Cardiac muscle cell (in vitro differentiated cells and primary cell): Measurements from ENCODE around the gene SMIM10L1. TPM values are rescaled to one million over a fixed set of nuclear protein-coding genes. Genes with fewer than 3 reads are reported as not detected.
A peak's percentile ranks its signal among the peaks of the same experiment; 100 is the strongest.

Experiments
- DNase-seq, 2 donors: peaks; one replicate each; pipeline versions ENCODE4 v3.0.0 to v3.0.0-alpha.2; 2010 to 2017; ENCODE audit warnings: low read depth in 1 of 2, low spot score in 1 of 2
- H3K27ac ChIP-seq: fragments of 200-600 bp; sonication (generic); 2 replicates; pipeline ENCODE4 v1.5.1; 2016
- H3K27me3 ChIP-seq: fragments of 200-600 bp; sonication (generic); 2 replicates; pipeline ENCODE4 v1.6.0; 2016; ENCODE audit warnings: control low read depth
- H3K36me3 ChIP-seq: fragments of 200-600 bp; sonication (generic); 2 replicates; pipeline ENCODE4 v1.5.1; 2016; ENCODE audit warnings: control low read depth
- H3K4me1 ChIP-seq: fragments of 200-600 bp; sonication (generic); 2 replicates; pipeline ENCODE4 v1.8.1; 2017; ENCODE audit warnings: low read depth, mild to moderate bottlenecking, mixed run types
- H3K4me3 ChIP-seq: fragments of 200-600 bp; sonication (generic); 2 replicates; pipeline ENCODE4 v1.5.1; 2016; ENCODE audit warnings: mild to moderate bottlenecking
- H3K9me3 ChIP-seq: fragments of 200-600 bp; sonication (generic); 2 replicates; pipeline ENCODE4 v1.5.1; 2017; ENCODE audit warnings: low read depth, mild to moderate bottlenecking, control low read depth
- CTCF ChIP-seq: IDR thresholded peaks from 2 replicates; pipeline ENCODE4 v1.5.1; 2012; ENCODE audit warnings: low read depth, mild to moderate bottlenecking, low read length
- polyA plus RNA-seq: library from polyadenylated mRNA; unstranded; fragments of >200 nt; fragmentation: Nextera tagmentation; extraction: Ambion mirVana; gene quantifications from 2 replicates; pipeline ENCODE4 v1.2.1, GENCODE V29; 2016
- total RNA-seq: library from RNA; depleted of rRNA; stranded (reverse); fragments of >200 nt; gene quantifications from 2 replicates; pipeline ENCODE4 v1.2.3, GENCODE V29; 2016

The SMIM10L1 gene
- total and polyA plus RNA-seq, 2 experiments from 2014 or later, result 15.2 to 26.3 TPM

- DNase-seq, result no peak
- TF ChIP-seq CTCF, result no peak
- H3K27ac ChIP-seq, result no peak overlapping the region
- H3K4me1 ChIP-seq, result no peaks in the 10 kb centered on the region
- no peaks in the 10 kb centered on the region for H3K9me3 ChIP-seq
- H3K27me3 ChIP-seq, result no peaks in the 10 kb centered on the region
- no peak overlapping the region for H3K4me3 ChIP-seq
- peaks cover 3% of the 10 kb centered on the region for H3K36me3 ChIP-seq
Measured at GRCh38 chr12:11152725-11153124, 18.3 kb upstream of the SMIM10L1 start.

GRCh38 chr12:11154400-11154925 lies 16.5 kb upstream of the SMIM10L1 start:
- Histone ChIP-seq H3K27me3 (no peaks in the 10 kb centered on the region), H3K36me3 (peaks cover 3% of the 10 kb centered on the region), H3K9me3 (no peaks in the 10 kb centered on the region), H3K27ac (no peak overlapping the region), H3K4me3 (no peak overlapping the region), H3K4me1 (no peaks in the 10 kb centered on the region)
- no peak for DNase-seq
- no peak for TF ChIP-seq CTCF

GRCh38 chr12:11158885-11159444 lies 12.0 kb upstream of the SMIM10L1 start:
- no peak for DNase-seq
- Histone ChIP-seq H3K27ac (peak overlapping the region; percentile 24), H3K27me3 (no peaks in the 10 kb centered on the region), H3K36me3 (no peaks in the 10 kb centered on the region), H3K4me1 (no peaks in the 10 kb centered on the region), H3K4me3 (no peak overlapping the region), H3K9me3 (no peaks in the 10 kb centered on the region)
- no peak for TF ChIP-seq CTCF

GRCh38 chr12:11162502-11162901 lies 8.5 kb upstream of the SMIM10L1 start:
- TF ChIP-seq CTCF, result no peak
- no peak for DNase-seq
- H3K9me3 ChIP-seq, result no peaks in the 10 kb centered on the region
- no peak overlapping the region for H3K27ac ChIP-seq
- no peak overlapping the region for H3K4me3 ChIP-seq
- H3K36me3 ChIP-seq, result no peaks in the 10 kb centered on the region
- H3K4me1 ChIP-seq, result peaks cover 4% of the 10 kb centered on the region
- no peaks in the 10 kb centered on the region for H3K27me3 ChIP-seq

- Histone ChIP-seq H3K27ac (no peak overlapping the region), H3K27me3 (no peaks in the 10 kb centered on the region), H3K36me3 (no peaks in the 10 kb centered on the region), H3K9me3 (no peaks in the 10 kb centered on the region), H3K4me1 (peaks cover 7% of the 10 kb centered on the region), H3K4me3 (no peak overlapping the region)
- TF ChIP-seq CTCF, result no peak
- DNase-seq, result no peak
Measured at GRCh38 chr12:11164384-11164783, 6.6 kb upstream of the SMIM10L1 start.

- peak overlapping the region; percentile 32 for H3K27ac ChIP-seq
- H3K27me3 ChIP-seq, result no peaks in the 10 kb centered on the region
- TF ChIP-seq CTCF, result no peak
- H3K9me3 ChIP-seq, result no peaks in the 10 kb centered on the region
- no peaks in the 10 kb centered on the region for H3K36me3 ChIP-seq
- H3K4me1 ChIP-seq, result peaks cover 13% of the 10 kb centered on the region
- no peak overlapping the region for H3K4me3 ChIP-seq
- no peak for DNase-seq
Measured at GRCh38 chr12:11166300-11166699, 4.7 kb upstream of the SMIM10L1 start.
